GM13976 (cell line): ENCODE results near the gene TGM2.

Experiments
- DNase-seq: peaks from one replicate; pipeline ENCODE4 v3.0.0; 2012; ENCODE audit warnings: low spot score
- CTCF ChIP-seq: IDR thresholded peaks from 2 replicates; pipeline ENCODE4 v1.5.1; 2012; ENCODE audit warnings: borderline replicate concordance, mild to moderate bottlenecking; ENCODE audit not compliant: insufficient read depth; ENCODE audit errors: extremely low read depth, missing control alignments, control extremely low read depth
- in situ Hi-C: fragments of 300-500 bp; cut with MboI; formaldehyde crosslinking; loops from one replicate; pipeline ENCODE4 v1.12.0; 2022; ENCODE audit warnings: low sequenced_read_pairs, mixed read lengths, inconsistent platforms; ENCODE audit not compliant: unreplicated experiment

The TGM2 gene

GRCh38 chr20:38159566-38159956 is 5.5 kb downstream of the TGM2 start:
- in situ Hi-C loops, result no loop called here
- TF ChIP-seq CTCF, result no peak
- DNase-seq, result no peak

GRCh38 chr20:38158701-38159351 is 6.2 kb downstream of the TGM2 start:
- TF ChIP-seq CTCF, result no peak
- in situ Hi-C loops, result no loop called here

GRCh38 chr20:38157635-38158495 is 7.2 kb downstream of the TGM2 start:
- in situ Hi-C loops, result no loop called here
- no peak for TF ChIP-seq CTCF
- no peak for DNase-seq

More at GRCh38 chr20:38158701-38159351, 6.2 kb downstream of the TGM2 start:
- no peak for DNase-seq

GRCh38 chr20:38156888-38157634 is 8.0 kb downstream of the TGM2 start:
- no peak for DNase-seq
- no peak for TF ChIP-seq CTCF
- in situ Hi-C loops, result no loop called here

- in situ Hi-C loops, result no loop called here
- no peak for TF ChIP-seq CTCF
- no peak for DNase-seq
Measured at GRCh38 chr20:38156280-38156679, 8.8 kb downstream of the TGM2 start.

- in situ Hi-C loops, result no loop called here
- TF ChIP-seq CTCF, result no peak
- DNase-seq, result no peak
Measured at GRCh38 chr20:38155811-38156210, 9.3 kb downstream of the TGM2 start.
